Measurements from ENCODE around the gene GSTM1.

GRCh38 chr1:109640285-109640865, 47.2 kb upstream of the GSTM1 start:
- TF ChIP-seq CTCF (IDR thresholded peaks at IDR 0.05) (peak; percentile 80 to 98 (median 85)), POLR2A (IDR thresholded peaks at IDR 0.05) (no peak)

All from thyroid gland (tissue), 4 donors.